Neural cell (in vitro differentiated cells): ENCODE results near the gene ADGRD1.

Source experiments
- CTCF ChIP-seq: fragments of 450-650 bp; IDR thresholded peaks from 2 replicates; pipeline ENCODE4 v1.5.1; 2014; ENCODE audit warnings: antibody characterized with exemption, mild to moderate bottlenecking, moderate library complexity; ENCODE audit not compliant: poor library complexity, severe bottlenecking
- EP300 ChIP-seq: fragments of 450-650 bp; conservative IDR thresholded peaks from 2 replicates; pipeline ENCODE4 v1.6.1; 2014; ENCODE audit warnings: antibody characterized with exemption, mild to moderate bottlenecking, moderate library complexity; ENCODE audit not compliant: poor library complexity, severe bottlenecking
- EZH2 ChIP-seq: fragments of 200-600, 300-800 bp; shearing (Covaris generic), sonication (generic); IDR thresholded peaks from 2 replicates; pipeline ENCODE4 v1.6.1; 2014; ENCODE audit warnings: antibody characterized with exemption, low read length, borderline replicate concordance, mild to moderate bottlenecking; ENCODE audit not compliant: insufficient read depth, poor library complexity, severe bottlenecking
- POLR2AphosphoS5 ChIP-seq: IDR thresholded peaks from 2 replicates; pipeline ENCODE4 v1.6.1; 2012

DNA sequence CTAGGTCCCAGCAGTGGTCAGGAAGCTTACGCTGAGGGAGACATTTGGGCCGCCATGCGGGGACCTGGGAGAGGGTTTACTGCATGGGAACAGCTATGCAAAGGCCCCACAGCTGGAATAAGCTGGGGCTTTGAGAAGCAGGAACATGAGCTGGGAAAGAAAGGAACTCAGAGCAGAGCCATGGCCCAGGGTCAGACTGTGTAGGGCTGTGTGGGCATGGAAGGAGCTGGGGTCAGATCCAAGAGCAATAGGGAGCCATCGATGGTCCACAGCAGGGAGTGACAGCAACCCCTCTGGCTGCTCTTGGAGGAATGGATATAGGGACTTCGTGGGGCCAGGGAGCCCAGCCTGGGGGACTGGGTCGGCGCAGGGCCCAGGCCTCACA lies 151.6 kb downstream of the ADGRD1 start:
- TF ChIP-seq CTCF (no peak), EZH2 (no peak), EP300 (no peak), POLR2AphosphoS5 (no peak)
